Fibroblast of skin of right biceps (primary cell): ENCODE results near the gene CLCN7.
A peak's percentile ranks its signal among the peaks of the same experiment; 100 is the strongest.

ENCODE experiments used
- DNase-seq: peaks from one replicate; pipeline ENCODE4 v3.0.0-alpha.2; 2013

The CLCN7 gene, protein sequence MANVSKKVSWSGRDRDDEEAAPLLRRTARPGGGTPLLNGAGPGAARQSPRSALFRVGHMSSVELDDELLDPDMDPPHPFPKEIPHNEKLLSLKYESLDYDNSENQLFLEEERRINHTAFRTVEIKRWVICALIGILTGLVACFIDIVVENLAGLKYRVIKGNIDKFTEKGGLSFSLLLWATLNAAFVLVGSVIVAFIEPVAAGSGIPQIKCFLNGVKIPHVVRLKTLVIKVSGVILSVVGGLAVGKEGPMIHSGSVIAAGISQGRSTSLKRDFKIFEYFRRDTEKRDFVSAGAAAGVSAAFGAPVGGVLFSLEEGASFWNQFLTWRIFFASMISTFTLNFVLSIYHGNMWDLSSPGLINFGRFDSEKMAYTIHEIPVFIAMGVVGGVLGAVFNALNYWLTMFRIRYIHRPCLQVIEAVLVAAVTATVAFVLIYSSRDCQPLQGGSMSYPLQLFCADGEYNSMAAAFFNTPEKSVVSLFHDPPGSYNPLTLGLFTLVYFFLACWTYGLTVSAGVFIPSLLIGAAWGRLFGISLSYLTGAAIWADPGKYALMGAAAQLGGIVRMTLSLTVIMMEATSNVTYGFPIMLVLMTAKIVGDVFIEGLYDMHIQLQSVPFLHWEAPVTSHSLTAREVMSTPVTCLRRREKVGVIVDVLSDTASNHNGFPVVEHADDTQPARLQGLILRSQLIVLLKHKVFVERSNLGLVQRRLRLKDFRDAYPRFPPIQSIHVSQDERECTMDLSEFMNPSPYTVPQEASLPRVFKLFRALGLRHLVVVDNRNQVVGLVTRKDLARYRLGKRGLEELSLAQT

DNA sequence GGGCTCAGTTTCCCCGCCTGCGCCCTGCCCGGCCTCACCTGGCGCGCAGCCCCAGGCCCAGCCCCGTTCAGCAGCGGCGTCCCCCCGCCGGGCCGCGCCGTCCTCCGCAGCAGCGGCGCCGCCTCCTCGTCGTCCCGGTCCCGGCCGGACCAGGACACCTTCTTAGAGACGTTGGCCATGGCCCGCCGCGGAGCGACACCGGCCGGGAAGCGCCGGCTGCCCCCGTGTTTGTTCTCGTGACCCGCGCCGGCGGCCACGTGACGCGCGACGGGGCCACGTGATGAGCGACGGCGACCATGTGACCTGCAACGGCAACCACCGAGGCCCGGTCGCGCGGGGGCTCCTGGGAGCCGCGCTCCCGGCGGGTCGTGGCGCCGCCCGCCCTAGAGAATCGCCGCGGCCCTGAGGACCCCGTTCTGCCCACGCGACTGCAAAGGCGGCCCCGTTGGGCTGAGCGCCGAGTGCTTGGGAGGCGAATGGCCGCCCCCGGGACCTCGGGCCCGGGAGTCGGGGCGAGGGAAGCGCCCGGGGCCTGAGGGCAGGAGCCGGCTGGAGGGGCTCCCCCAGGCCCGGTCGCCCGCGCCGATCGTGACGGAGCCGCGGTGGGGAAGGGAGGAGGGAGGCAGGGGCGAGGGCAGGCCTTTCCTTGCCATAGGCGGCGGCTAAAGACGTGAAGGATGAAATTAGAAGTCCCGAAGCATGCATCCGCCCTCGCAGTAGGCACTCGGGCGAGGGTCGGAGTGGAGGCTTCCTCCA, at the start of gene CLCN7:
Gene CLCN7 (minus strand): TSS at position 233 of the 756 bp plus-strand sequence. CDS start 54 bp downstream, at position 179.
- DNase-seq = peak; percentile 86

DNA sequence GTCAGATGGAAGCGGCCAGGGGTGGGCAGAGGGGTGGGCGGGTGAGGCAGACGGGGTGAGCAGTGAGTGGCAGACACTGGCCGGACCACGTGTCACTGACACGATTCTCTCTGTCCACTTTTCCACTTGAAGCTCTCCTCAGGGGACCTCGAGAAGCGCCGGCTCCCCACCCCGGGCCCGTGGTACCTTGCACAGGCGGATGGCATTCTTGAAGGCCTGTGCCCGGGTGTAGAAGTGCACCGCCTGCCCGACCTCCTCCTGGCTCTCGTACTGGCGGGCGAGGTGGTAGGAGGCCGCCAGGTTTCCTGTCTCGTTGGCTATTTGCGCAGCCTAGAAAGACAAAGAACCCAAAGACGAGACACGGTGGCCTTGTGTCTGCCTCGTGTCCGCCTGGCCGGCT, 49.5 kb upstream of the CLCN7 start:
- DNase-seq = no peak

DNA sequence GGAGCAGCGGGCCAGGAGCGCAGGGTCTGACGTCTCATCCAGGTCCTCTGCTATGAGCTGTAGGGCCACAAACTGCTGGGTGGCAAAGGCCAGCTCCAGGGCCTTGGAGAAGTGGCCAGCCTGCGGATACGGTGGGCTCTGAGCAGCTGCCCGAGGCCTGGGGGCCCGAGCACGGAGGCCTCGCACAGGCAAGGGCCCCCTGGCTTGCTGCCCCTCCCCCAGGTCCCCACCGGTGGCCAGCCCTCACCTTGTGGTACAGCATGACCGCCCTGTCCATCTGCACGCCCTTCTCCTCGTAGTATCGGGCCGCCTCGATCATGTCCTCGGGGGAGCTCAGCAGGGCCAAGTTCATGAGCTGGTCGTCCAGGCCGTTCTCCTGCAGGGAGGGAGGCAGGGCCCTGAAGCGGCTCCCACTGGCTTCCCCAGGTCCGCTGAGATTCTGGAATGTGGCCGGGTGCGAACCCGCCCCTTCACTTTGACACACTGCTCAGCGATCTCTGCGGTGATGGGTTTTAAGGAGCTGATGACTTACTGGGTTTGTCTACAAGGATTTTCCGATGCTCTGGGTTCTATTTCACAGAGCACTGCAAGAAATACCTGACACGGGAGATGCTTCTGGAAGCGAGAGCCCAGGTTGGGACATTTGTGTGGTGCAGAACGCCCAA, 48.9 kb upstream of the CLCN7 start:
- DNase-seq = no peak

DNA sequence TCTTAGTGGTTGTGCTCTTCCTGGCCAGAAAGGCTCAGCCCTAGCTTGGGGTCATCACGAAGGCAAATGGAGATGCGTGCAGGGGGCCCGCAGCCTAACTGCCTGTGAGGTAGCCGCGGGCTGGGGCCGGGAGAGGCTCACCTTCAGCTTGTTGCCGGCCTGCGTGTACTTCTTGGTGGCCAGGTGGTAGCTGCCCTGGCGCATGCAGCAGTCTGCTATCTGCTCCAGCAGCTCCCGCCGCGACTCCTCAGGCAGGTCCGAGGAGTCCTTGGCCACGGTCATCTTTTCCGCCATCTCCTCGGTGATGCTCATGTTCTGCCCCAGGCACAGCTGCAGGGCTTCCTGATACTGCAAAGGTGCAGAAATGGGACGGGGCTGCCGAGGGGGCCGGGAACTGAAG, 45.6 kb upstream of the CLCN7 start:
- DNase-seq = no peak

DNA sequence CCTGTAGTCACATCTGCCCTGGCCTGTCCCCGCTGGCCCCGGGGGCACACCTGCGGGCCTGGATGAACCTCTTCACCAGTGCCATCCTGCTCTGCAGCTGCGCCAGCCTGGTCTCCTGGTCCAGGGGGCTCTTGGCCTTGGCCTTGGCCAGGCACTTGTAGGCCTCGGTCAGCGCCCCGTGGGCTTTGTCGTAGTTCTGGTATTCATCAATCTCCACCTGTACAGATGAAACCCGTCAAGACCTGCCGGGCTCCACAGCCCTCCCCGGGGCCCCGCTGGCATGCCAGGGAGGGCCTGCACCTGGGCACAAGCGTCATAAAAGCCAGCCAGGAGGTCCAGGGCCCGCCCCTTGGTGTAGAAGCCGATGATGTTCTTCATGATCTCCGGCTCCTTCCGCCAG, 45.0 kb upstream of the CLCN7 start:
- DNase-seq = no peak

DNA sequence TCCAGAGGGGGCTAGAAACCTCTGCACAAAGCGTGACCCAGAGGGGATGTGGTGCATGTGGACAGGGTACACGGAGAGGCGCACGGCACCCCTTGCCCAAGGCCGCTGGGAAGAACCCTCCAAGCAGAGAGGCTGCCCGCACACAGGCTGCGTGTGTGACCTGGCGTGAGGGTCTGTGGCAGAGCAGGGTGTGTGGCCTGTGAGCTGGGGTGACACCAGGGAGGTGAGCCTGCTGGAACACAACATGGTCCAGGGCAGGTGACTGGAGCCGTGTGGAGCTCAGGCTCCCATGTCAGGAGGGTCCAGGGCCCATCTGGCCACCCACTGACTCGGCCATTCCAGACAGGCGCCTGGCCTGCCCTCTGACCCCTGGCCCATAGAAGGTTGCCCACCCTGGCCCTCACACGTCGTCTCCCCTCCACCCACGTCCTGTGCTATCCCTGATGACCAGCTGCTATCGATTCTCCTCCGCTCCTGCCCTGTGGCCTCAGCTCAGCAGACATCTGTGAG, 43.9 kb upstream of the CLCN7 start:
- no peak for DNase-seq

DNA sequence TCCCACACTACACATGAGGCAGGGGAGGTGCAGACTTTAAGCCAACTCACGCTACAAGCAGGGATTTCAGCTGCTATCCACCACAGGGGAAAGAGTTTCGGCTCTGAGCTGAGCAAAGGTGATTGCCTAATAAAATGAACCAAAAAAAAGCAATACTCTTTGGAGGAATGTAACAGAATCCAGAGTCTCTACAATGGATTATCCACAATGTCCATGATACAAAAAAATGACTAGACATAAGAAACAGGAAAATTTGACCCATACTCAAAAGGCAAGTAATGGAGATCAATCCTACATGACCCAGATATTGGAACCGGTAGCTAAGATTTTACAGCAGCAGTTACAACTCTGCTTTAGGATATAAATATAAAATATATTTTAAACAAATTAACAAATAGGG, 39.7 kb upstream of the CLCN7 start:
- no peak for DNase-seq

DNA sequence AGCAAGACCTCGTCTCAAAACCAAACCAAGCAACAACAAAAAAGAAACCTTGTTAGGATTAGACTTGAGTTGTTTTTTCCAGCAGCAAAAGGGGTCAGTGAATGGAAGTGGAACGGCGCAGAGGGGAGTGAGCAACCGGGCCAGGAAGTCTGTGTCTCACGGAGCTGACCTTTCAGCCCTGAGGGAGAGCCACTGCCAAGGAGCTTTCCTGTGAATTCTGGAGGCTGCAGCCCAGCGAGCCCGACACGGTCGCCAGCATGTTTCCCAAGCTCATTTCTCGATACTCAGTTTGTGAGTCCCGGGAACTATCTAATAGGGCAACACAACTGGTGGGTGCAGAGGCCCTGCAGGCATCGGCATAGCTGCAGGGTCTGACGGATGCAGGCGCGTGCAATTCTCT, 37.9 kb upstream of the CLCN7 start:
- no peak for DNase-seq

DNA sequence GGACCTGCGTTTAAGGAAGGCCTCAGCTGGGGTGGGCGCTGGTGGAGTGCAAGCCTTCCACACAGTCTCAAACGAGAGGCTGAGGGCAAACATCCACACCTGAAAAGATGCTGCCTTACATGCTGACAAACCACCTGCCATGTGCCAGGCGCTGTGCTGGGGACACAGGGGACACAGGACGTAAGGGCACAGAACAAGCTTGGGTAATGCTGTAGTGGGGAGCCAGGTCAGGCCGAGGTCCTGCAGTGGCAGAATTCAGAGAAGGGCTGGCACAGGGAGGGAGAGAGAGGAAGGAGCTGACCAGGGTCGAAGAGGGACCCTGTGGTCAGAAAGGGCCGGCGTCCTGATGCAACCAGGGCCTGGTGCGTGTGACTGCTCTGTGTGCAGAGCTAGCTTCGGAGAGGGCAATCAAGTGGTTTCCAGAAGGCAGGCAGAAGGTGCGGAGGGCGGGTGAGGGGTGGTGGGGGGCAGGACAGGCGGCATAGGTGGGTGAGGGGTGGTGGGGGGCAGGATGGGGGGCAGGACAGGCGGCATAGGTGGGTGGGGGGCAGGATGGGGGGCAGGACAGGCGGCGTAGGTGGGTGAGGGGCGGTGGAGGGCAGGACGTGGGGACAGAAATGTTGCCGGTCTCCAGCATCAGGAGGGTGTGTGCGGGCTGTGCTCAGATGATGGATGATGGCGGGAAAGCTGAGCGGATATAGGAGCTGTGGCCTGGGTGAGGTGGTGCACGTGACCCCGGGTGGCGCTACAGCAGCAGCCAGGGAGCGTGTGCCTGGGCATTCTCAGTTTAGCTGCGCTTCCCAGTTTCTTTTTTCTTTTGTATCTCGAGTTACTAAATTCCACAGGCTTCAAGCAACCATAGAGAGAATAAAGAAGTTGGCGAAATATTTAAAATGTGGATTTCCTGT, 37.1 kb upstream of the CLCN7 start:
- DNase-seq = no peak

DNA sequence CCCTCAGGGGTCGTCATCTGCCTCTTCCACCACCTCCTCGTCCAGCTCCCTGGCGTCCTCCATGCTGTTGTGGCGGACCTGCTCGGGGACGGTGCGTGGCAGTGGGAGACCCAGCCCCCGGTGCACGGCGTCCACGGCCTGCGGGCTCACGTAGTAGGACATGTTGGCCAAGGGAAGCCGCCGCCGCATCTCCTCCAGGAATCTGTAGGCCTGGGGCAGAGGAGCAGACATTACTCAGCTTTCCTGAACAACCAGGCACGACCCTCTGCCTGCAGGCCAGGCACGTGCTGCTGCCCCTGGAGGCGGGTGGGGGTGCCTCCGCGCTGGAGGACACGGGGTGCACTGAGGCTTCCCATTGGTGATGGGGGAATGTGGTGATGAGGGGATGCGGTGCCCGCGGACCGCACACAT, 36.1 kb upstream of the CLCN7 start:
- no peak for DNase-seq

DNA sequence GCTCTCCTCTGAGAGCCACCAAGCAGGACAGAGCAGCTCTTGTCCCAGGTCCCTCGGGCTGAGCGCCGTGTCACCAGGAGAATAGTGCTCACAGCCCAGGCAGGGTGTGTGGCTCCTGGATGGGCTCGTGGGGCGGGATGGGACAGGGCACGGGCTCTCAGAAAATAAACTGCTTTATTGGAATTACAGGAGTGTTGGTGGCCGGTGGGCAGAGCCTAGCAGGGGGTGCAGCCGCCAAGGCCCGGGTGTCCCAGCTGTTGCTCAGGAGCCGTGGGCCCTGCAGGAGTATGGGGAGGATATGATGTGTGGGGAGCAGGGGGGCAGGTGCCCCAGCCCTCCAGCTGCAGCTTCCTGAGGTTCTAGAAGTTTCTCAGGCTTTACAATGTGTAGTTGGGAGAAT, 35.4 kb upstream of the CLCN7 start:
- DNase-seq = no peak

DNA sequence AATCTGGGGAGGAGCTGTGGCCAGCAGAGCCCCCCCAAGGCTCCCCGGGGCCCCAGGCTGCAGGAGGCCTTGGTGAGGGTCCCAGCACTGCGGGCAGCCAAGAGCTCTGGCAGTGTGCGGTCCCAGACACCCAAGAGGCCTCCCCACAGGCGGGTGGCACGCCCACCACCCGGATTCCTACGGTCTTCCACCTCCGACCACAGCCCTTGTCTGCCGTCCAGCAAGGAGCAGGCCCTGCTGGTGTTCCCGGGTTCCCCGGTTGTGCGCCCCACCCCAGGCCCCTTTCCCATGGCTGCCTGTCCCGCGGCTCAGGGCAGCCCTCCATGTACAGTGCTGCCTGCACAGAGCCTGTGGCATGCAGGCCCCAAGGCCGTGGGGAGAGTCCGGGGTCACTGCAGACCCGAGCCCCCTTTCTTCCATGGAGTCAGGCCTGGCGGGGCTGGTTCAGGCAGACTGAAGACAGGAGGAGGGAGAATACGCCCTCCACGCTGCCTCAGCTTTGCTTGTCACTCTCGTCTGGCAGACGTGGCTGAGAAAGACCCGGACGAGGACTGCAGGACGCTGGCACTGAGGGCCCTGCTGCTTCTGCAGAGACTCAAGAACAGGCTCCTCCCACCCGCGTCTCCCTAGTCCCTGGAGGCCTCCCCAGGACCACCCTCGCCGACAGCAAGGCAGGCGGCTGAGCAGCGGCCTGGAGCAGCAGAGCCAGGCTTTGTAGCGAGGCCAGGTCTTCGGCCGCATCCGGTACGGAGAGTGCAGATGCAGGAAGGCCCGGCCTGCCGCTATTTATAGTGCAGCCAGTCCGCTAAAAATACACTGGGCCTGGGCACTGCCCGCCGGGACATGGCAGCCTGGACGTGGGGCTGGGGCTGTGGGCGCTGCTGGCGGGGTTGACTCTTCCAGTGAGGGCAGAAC, 34.7 kb upstream of the CLCN7 start:
- DNase-seq = no peak

DNA sequence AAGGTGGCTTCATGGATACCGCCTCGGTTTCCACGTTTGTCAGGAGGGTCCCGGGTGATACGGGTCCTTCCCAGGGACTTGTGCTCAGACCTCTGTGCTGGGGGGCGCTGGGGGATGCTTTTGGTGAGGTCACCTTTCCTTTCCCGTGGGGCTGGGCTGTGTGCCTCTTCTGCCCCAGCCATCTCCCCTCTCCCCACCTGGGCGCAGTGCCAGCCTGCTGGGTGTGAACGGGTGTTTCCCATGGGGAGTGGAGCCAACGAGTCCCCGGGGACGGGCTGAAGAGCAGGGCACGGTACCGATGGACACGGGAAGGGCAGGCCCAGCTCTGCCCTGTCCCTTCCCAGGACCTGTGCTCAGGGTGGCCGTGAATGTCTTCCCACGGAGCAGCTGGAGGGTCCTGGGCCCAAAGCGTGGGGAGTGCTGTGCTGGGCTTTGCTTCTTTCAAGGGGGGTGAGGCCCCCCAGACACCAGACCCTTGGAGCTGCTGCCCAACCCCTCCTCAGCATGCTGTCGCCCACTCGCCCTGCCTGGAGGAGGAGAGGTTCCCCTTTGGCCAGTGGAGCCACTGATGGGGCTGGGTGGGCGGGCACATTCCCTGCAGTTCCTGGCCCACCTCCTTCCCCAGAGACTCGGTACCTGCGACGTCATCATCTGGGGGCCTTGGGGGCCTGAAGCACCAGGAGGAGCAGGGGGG, 33.8 kb upstream of the CLCN7 start:
- DNase-seq = no peak

DNA sequence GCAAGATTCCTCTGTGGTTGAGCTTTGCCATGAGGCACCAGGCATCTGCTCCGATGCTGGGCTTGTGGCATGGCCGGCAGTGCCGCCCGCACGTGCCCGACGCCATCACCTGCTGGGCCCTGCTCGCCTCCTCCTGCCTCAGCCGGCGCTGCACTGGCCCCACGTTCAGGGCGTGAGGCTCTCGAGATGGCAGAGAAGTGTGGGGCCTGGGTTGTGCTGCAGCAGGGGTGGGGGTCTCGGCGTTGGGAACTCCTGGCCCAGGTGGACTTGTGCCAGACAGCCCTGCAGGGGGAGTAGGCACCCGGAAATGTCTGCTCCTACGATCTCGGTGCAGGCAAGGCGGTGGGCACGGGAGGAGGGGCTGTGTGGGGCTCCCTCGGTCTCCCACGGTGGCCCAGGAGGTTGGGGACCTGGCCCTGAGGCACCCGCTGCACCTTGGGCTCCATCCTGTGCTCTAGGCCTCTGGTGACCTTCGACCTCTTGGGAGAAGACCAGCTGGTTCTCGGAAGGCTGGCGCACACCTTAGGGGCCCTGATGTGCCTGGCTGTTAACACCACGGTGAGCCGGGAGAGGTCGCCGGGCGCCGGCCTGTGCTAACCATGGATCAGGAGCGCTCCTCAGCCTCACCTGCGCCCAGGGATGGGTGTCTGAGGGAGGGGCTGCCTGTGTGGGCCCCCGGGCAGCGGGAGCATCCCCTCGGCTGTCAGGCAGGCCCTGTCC, 31.8 kb upstream of the CLCN7 start:
- DNase-seq = no peak

DNA sequence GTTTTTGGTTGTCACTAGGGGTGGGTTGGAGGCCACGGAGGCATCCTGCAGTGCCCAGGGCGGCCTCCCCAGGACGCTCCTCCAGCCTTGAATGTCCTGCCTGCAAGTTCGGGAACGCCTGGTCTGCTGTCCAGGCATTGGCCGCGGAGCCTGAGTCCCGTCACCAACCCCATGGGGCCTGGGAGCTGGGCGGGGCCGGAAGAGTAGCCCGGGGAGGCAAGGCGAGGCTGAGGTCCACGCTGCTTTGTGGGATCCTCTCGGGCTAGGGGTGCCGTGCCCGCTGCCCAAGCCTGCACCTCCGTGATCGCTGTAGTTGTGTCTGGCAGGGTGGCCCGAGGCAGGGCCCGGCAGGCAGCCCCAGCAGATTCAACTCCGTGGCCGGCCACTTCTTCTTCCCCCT, 31.1 kb upstream of the CLCN7 start:
- no peak for DNase-seq

DNA sequence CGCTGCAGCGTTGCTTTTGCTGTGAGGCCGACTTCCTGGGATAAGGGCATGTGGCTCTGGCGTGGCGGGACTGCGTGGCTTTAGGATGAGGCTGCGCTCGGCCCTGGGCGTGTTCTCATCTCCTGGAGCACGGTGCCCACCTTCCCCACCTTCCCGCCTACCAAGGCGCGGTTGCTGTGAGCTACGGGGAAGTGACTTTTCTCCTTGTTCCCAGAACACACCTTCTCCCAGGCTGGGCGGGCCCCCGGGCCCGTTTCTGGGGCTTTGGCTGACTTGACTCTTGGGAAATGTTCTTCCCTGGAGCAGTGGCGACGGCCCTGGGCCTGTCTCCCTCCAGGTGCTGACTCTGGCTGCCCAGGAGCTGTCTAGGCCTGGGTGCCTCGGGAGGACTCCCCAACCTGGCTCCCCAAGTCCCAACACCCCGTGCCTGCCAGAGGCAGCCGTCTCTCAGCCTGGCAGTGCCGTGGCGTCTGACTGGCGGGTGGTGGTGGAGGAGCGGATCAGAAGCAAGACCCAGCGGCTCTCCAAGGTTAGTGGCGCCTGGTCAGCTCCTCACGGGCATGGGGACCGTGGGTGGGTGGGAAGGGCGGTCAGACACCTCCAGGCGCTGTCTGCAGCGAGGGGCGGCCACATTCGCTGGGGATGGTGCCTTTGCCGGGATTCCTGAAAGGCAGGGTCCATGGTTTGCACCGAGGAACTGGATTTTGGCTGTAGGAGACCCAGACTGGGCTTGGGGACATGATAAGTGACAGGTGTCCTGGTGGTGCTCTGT, 30.4 kb upstream of the CLCN7 start:
- DNase-seq = no peak

DNA sequence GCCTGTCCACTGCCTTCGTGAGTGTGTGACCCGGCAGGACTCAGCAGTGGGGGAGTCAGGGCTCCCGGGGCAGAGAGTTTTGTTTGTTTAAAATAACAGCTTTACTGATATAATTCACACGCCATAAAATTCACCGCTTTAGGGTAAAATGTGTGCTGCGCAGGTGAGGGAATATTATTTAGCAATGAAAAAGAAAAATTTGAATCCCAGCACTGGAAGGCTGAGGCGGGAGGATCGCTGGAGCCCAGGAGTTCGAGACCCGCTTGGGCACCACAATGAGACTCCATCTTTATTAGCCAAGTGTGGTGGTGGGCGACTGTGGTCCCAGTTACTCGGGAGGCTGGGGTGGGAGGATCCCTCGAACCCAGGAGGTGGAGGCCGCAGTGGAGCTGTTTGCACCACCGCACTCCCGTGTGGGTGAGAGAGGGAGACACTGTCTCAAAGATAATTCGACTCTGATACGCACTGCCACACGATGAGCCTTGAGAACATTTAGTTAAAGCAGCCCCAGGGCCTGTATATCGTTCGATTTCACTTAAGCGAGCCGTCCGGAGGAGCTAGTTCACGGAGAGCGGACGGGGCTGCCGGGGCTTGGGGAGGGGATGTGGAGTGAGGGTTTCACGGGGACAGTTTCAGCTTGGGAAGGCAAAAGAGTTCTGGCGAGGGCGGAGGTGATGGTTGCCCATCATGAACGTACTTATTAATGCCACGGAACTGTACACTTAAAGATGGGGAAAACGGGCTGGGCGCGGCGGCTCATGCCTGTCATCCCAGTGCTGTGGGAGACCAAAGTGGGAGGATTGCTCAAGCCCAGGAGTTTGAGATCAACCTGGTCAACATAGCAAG, 28.5 kb upstream of the CLCN7 start:
- no peak for DNase-seq
